Measurements from ENCODE around the gene HMG20A.

HMG20A gene

DNA sequence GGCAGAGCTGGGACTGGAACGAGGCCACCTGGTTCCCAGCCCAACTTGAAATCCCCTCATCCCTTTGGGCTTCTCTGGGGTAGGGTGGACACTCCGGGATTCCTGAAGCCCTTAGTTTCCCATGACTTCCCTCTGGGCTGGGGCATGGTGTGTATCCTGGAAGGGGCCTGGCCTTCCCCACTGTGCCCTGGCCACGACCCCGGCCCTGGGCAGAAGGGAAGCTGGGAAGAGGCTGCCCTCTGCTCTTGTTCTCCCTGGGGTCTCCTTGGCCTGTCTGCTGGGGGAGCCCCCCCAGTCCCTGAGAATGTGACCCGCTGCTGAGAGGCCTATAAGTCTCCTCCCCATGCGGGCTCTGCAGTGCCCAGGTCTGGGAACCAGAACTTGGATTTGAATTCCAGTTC is 107.1 kb downstream of the HMG20A start:
- TF ChIP-seq, protein P1, sequence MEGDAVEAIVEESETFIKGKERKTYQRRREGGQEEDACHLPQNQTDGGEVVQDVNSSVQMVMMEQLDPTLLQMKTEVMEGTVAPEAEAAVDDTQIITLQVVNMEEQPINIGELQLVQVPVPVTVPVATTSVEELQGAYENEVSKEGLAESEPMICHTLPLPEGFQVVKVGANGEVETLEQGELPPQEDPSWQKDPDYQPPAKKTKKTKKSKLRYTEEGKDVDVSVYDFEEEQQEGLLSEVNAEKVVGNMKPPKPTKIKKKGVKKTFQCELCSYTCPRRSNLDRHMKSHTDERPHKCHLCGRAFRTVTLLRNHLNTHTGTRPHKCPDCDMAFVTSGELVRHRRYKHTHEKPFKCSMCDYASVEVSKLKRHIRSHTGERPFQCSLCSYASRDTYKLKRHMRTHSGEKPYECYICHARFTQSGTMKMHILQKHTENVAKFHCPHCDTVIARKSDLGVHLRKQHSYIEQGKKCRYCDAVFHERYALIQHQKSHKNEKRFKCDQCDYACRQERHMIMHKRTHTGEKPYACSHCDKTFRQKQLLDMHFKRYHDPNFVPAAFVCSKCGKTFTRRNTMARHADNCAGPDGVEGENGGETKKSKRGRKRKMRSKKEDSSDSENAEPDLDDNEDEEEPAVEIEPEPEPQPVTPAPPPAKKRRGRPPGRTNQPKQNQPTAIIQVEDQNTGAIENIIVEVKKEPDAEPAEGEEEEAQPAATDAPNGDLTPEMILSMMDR (IDR thresholded peaks at IDR 0.05; ENCODE audit: insufficient read depth, low read depth, low read length, missing control alignments): no peak
- DNase-seq (ENCODE audit: low read depth): no peak
- H3K4me3 ChIP-seq (ENCODE audit: low read depth, low read length): no peak overlapping the region

DNA sequence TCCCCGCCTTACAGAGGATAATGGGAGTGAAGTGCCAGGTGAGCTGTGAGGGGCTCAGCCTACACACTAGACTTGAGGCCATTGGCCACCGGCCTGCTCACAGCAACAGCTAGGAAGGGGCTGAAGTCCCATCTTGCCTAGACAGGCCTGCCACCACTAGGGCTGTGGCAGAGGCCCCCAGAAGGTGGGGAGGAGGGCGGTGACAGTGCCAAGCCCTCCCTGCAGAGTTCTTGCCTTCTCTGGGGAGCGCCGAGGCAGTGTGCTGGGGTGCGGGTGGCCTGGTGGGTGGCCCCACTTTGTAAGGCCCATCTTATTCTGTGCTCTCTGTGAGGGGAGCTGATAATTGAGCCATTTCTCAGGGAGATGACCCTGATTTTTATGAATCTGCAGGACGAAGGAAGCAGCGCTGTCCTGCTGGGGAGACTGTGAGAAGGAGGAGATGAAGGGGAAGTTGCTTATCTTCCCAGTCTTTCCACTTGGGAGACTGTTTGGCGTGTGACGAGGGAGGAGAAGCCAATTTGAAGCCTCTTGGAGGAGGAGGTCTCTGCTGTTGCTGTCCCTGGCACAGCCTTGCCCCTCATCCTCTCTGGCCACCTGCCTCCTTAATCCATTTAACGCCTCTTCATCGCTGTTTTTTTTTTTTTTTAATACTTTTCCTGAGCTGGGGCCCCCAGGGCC is 107.7 kb downstream of the HMG20A start:
- no peak for DNase-seq (ENCODE audit: low read depth)
- no peak overlapping the region for H3K4me3 ChIP-seq (ENCODE audit: low read depth, low read length)
- TF ChIP-seq, protein P1 (IDR thresholded peaks at IDR 0.05; ENCODE audit: insufficient read depth, low read depth, low read length, missing control alignments): no peak

DNA sequence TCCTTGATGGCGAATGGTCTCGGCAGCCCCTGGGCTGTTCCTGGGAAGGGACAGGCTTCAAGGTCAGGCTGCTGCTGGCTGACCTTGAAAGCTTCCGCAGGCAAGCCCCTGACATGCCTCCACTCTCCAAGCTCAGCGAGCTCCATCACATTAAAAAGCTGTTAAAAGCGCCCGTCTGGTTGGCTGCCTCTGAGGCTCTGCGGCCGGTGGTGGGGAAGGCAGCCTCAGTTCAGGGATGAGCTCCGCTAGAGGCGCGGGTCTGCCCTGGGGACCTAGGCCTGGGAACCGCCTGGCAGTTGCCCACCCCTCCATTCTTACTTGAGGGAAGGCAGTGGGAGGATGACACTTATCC is 108.3 kb downstream of the HMG20A start:
- no peak for DNase-seq (ENCODE audit: low read depth)
- TF ChIP-seq, protein P1 (IDR thresholded peaks at IDR 0.05; ENCODE audit: insufficient read depth, low read depth, low read length, missing control alignments): no peak
- no peak overlapping the region for H3K4me3 ChIP-seq (ENCODE audit: low read depth, low read length)

DNA sequence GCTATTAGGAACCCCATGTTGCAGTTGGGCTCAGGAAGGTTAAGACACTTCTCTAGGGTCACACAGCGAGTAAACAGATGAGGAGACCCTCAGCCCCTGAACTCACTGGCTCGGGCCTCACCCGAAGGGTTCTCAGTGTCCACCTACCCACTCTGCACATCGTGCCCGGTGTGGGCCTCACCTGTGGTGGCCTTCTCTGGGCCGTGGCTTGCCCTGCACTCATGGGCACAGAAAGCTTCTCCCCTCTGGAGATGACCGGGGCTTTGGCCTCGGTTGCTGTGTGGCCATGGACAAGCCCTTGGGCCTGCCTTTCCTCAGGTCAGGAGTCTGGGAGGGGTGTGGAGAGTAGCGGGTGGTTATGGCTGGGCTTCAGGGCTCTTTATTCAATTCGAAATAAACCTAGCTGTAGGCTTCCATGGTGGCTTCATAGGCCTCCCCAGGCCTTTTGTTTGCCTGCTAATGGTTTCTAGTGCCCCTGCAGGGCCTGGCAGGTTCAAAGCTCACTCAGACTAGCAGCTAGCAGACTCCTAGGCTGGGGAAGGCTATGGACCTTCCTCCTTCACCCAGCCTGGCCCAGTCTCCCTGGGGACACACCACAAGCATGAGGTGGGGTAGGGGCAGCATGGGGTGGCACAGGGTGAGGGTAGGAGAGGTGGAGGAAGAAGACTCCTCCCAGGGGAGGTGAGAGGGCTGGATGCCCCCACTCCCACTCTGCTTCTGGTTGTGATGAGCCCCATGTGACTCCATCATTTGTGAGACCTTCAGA is 108.9 kb downstream of the HMG20A start:
- TF ChIP-seq, protein P1 (IDR thresholded peaks at IDR 0.05; ENCODE audit: insufficient read depth, low read depth, low read length, missing control alignments): no peak
- no peak overlapping the region for H3K4me3 ChIP-seq (ENCODE audit: low read depth, low read length)
- DNase-seq (ENCODE audit: low read depth): no peak

DNA sequence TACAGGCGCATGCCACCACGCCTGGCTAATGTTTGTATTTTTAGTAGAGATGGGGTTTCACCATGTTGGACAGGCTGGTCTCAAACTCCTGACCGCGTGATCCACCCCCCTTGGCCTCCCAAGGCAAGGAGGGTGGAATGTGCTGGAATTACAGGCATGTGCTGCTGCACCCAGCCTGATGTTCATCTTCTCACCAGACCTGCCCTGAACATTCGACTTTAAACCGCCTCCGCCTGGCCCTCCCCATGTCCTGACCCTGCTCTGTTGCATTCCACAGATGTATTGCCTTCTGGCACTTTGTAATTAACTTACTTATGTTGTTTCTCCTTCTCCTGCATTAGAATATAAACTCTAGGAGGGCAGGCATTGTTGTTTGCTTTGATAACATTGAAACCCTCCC is 109.9 kb downstream of the HMG20A start:
- DNase-seq (ENCODE audit: low read depth): no peak
- TF ChIP-seq, protein P1 (IDR thresholded peaks at IDR 0.05; ENCODE audit: insufficient read depth, low read depth, low read length, missing control alignments): no peak
- no peak overlapping the region for H3K4me3 ChIP-seq (ENCODE audit: low read depth, low read length)

DNA sequence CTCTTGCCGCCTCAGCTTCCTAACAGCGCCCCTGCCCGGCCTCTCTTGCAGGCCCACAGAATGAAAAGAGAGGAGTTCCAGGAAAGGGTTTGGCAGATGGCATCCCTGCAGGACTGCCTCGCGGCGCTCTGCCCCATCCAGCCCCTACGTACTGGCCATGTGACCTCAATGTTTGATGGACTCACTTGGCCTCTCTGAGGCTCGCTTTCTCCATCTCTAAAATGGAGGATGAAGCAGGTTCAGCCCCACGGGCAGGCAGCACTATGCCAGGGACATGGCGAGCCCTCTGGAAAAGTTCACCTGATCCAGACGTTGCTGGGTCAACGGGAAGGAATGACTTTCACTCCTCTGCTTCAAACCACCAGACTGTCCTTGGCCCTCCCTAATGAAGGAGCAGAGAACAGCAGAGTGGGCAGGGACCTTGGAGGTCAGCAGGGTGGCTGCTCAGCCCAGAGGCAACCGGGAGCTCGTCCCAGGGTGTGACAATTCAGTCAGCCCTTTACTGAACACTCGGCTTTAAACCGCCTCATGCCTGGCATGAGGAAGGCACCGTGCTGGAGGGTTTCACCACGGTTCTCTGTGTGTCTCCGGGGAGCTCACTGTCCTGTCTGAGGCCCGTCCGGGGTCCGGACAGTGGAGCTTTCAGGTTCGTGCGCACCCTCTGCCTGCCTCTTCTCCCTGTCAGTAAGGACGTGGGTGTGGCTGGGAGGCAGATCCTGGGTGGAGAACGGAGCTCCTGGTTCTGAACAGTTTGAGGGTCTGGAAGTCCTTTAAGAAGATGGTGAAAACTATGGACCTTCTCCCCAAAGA is 110.7 kb downstream of the HMG20A start:
- no peak for DNase-seq (ENCODE audit: low read depth)
- TF ChIP-seq, protein P1 (IDR thresholded peaks at IDR 0.05; ENCODE audit: insufficient read depth, low read depth, low read length, missing control alignments): no peak
- H3K4me3 ChIP-seq (ENCODE audit: low read depth, low read length): no peak overlapping the region
